ENCODE data around the gene CHRDL2.

DNA sequence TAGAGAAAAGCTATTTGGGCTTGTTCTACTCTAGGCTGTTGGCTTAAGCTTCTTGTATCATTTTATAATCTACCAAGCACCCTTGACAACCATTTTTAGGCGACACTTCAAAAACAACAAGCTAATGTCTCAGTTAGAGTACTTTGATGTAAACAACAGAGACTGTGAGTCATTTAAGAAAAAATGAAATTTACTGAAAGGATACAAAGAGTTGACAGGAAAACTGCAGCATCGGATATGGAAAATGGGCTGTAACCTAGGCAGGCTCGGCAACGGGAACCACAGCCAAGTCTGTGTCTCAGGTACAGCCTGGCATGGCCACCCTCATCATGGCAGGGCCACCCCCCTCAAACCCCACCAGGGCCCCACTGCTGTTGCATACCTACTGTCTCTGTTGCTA is 13.1 kb upstream of the CHRDL2 start:
- TF ChIP-seq, protein P1, sequence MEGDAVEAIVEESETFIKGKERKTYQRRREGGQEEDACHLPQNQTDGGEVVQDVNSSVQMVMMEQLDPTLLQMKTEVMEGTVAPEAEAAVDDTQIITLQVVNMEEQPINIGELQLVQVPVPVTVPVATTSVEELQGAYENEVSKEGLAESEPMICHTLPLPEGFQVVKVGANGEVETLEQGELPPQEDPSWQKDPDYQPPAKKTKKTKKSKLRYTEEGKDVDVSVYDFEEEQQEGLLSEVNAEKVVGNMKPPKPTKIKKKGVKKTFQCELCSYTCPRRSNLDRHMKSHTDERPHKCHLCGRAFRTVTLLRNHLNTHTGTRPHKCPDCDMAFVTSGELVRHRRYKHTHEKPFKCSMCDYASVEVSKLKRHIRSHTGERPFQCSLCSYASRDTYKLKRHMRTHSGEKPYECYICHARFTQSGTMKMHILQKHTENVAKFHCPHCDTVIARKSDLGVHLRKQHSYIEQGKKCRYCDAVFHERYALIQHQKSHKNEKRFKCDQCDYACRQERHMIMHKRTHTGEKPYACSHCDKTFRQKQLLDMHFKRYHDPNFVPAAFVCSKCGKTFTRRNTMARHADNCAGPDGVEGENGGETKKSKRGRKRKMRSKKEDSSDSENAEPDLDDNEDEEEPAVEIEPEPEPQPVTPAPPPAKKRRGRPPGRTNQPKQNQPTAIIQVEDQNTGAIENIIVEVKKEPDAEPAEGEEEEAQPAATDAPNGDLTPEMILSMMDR (IDR thresholded peaks at IDR 0.05; ENCODE audit: insufficient read depth, low read length, poor library complexity, severe bottlenecking): no peak
- no peak for TF ChIP-seq EZH2phosphoT487 (conservative IDR thresholded peaks at IDR 0.05; ENCODE audit: low read length)

All from SU-DHL-6 (cell line).